ENCODE data around the gene SH3BP5.

SH3BP5 gene

DNA sequence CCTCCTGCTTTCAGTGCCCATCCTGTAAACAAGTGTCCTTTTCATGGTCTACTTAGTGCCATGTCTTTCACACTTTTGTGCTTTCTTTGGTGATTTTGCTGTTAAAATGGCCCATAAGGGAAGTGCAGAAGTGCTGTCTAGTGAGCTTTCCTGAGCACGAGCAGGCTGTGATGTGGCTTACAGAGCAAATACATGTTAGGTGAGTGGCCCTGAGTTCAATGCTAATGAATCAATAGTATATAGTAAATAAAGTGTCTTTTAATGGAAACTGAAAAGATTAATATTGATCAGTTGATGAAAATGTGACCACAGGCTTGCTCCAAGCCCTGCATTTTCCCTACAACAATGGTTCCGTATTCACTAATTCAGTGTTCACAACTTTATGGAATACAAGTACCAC lies 5.7 kb downstream of the SH3BP5 start:
- no peak for DNase-seq

DNA sequence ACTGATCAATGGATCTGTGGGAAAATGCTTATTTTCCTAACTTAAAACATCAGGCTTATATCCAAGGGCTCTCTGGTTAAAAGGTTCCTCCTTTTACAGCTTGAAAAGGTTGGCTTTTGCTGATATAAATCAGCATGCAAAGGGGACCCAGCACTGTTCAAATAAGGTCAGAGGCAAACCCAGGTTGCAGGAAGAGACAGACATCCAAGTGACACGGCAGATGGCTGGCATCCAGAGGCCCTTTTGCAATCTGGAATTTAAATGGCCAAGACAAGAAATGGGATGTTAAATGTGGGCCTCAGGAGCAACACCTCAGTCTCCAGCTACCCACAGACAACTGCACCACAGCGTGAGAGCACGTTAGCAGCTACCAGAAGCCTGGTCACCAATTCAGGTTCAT lies 6.3 kb downstream of the SH3BP5 start:
- no peak for DNase-seq

DNA sequence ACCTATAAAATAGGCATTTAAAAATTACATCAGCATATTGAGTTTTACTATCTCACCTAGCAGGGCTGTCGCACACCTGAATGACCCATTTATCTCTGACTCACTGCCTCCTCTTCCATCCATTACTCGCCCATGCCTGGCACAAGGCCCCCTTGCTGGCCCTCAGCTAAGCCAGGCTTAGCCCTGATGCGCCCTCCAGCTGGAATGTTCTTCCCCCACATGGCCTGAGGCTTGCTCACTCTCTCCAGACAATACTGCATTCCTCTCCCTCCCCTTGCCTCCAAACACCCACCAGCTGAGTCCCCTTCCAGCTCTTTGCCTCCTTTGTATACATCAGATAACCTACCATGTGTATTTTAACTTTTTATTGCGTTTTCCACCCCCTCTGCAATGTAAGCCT lies 7.2 kb downstream of the SH3BP5 start:
- DNase-seq = no peak

DNA sequence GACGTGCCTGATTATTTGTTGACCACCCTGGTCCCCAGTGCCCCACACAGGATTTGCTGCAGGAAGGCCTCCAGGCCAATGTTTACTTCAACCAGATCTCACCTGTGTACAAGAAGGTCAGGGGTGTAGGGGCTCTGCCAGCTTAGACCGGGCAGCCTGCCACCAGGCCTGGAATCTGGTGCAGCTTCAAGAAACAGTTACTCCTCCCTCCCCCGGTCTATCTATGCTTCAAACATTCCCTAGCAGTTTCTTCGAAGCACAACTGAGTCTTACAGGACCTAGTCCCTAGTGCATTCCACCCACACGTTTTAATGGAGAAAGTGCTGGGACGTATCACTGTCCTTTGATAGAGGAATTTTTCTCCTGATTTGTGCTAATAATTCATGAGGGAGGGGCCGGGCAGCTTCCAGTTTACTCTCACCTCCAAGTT lies 8.0 kb downstream of the SH3BP5 start:
- DNase-seq = peak in 1 of 58 donors; percentile 10

DNA sequence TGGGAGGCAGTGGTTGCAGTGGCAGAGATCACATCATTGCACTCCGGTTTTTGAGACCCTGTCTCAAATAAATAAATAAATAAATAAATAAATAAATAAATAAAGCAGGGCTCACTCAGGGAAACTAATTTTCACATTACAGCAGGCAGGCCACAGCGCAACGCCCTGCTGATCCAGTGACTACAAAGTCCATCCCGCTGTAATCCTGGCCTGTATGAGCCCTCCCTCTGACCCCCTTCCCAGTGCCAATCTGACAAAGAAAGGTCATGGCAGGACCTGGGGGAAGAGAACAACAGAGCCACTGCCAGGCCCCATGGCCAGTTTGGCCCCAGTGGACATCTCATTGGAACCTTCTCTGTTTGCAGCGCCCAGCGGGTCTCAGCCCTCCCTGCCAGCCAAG lies 9.3 kb downstream of the SH3BP5 start:
- DNase-seq = no peak

DNA sequence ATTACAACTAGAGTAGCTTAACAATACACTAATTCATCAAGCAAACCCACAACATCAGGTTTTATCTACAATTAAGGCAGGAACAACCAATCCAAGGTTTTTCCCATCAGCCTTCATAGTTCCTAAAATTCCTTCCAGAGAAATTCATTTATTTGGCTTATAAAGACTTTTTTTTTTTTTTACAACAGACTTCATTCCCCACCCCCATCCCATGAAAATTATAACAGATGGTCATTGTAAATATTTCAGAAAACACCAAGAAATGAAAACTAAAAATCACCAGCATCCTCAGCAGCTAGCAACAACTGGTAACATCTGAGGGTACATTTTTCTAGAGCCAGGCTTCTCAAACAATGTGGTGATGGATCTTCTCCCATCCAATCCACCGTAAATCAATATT lies 11.0 kb downstream of the SH3BP5 start:
- DNase-seq = no peak

DNA sequence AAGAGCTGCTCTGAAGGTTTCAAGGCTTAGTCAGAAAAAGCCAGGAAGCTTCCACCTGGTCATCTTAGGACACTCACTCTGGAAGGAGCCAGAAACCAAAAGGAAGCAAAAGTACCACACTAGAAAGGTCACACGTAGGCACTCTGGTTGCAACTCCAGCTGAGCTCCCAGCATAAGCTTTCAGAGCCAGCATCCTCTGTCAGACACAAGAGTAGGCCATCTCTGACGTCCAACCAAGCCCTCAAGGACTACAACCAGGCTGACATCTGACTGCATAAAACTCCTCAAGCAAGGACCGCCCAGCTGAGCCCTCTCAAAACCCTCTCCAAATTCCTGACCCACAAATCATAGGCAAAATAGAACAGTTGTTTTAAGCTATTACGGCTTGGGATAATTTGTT lies 12.8 kb downstream of the SH3BP5 start:
- no peak for DNase-seq

DNA sequence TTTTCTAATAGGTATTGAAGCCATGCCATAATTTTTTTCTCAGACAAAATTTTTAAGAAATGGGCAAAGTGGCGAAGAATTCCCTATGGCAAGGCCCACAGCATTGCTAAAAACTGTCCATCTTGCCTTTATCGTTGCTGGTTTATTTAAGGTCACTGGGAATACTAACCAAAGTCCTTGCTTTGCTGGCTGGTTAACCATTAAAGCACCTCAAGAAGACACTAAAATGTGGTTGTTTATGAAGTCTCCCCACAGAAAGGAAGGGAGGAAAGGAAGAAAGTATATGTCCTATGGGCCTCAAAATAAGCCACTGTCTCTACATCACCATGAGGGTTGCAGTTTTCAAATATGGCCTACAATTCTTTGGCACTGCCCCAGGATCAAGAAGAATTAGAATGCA lies 13.2 kb downstream of the SH3BP5 start:
- no peak for DNase-seq

DNA sequence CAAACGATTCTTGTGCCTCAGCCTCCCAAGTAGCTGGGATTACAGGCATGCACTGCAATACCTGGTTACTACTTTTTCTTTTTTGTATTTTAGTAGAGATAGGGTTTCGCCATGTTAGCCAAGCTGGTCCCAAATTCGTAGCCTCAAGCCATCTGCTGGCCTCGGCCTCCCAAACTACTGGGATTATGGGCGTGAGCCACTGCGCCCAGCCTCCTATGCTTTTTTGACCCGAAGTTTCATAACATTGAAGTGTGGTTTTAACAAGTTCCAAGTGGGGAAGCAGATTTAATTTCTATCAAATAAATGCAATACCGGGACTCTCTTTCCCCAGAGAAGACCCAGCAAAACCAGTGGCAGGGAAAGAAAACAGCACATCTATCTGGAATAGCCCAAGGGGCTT lies 13.7 kb downstream of the SH3BP5 start:
- no peak for DNase-seq

DNA sequence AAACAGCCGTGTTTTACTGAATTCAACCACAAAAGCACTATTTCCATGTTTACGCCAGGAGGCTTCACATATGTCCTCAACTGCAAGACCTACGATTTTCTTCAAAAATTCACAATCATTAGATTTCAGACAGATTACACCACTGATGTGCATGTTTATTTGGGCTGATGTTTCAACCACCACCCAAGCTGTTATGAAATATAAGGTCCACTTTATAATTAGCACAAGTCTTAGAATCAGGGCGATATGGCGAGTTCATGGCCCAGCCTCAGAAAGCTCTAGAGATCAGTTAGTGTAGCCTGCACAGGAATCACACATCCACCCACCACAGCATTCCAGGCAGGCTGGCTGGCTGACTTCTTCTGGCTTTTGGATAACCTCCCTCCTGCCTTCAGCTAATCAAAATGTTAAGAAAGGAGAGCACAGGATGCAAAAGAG lies 15.4 kb downstream of the SH3BP5 start:
- no peak for DNase-seq

DNA sequence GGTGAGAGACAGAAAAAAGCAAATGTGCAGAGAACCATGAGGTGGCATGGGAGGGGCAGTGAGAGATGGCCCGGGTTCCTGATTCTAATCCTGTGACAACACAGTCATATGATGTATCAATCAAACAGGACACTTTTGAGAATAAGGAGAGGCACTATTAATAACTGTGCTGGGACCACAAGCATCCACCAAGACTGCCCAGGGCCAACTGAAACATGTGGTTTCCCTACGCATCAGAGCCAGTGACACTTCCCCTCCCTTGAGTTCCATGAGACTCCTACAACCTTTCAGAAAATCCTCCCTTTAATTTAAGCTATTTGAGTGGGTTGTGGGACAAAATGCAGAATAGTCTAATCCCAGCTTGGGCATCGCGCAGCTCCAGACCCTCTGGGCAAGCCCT lies 17.4 kb downstream of the SH3BP5 start:
- no peak for DNase-seq

DNA sequence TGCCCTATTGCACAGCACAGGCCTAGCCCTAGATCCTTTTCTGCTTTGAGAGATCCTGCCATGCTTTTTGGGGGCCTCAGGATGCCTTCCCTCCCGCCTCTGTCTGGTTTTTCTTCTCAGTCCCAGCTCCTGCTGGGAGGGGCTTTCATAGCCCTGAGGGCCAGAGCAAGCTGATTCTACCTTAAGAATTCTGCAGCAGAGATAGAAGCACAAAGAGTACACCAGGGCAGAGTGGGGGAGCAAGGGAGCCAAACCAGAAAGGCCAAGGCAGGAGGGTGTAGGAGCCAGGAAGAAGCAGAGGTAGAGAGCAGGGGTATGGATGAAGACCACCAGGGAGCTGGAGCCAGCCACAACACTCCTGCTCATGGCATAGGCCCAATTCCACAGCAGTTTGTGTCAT lies 18.1 kb downstream of the SH3BP5 start:
- DNase-seq = no peak

DNA sequence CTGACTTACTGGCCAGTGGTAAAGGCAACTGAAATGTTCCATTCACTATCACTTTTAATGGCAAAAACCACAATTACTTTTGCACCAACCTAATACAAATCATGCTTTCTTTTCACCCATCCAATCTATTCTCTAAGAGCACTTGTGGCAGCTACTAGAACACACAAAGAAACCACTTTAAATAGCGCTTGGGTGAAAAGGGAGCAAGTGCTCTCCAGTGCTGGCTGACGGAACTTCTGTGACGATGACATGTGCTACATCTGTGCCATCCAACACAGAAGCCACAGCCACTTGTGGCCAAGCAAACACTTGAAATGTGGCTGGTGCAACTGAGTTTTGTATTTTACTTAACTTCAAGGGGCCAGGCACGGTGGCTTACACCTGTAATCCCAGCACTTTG lies 18.9 kb downstream of the SH3BP5 start:
- DNase-seq = peak in 5 of 58 donors; percentile 19 to 53 (median 28)

DNA sequence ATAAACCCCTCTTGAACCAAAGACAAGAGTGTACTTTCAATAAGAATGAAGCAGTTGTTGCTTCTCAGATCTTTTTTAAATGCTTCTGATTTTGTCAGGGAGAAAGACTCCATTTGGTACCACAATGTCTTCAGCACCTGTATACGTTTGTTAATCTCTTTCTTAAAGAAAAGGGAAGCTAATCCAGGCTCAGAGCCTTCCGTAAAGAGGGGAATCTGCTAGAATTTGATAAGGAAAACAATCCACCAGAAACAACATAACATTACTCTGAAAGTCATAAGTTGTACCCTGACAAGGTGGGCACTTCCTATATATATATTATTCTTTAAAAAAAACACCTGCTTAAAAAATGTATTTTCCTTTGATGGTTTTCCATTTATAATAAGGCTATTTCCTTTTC lies 19.8 kb downstream of the SH3BP5 start:
- no peak for DNase-seq

DNA sequence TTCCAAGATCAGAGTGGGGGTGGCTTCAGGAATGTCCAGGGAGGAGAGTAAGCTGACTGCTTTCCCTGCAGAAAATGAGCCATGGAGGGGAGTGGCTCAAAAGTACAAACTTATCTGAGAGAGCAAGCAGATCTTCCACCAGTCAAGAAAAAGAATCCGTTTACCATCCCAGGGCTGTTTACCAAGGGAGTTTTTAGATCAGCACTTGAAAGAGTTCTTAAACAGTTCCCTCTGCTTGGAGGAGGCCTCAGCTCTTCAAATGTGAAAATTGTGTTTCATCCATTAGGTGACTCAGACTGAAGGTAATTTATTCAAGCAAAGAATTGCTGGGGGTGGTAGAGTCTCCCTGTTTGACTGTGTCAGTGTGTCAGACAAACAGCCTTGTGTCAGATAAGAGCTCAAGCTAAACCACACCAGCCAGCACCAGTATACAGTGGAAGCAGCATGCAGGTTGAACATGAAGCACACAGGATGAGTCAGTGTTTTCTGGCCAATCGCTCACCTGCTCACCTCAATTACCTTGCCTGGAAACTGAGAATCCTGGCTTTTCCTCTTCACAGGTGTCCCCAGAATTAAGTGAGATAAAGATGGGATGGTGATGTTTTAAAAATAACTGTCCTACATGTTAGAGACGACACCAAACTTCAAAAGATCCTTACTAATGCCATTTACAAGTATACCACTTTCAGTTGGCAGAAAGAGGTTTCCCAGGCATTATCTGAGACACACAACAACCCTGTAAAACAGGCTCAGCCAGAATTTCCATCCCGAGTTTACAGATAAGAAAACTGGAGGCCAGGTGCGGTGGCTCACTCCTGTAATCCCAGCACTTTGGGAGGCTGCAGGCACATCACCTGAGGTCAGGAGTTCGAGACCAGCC lies 21.7 kb downstream of the SH3BP5 start:
- DNase-seq = peak in 2 of 58 donors; percentile 18 to 28

DNA sequence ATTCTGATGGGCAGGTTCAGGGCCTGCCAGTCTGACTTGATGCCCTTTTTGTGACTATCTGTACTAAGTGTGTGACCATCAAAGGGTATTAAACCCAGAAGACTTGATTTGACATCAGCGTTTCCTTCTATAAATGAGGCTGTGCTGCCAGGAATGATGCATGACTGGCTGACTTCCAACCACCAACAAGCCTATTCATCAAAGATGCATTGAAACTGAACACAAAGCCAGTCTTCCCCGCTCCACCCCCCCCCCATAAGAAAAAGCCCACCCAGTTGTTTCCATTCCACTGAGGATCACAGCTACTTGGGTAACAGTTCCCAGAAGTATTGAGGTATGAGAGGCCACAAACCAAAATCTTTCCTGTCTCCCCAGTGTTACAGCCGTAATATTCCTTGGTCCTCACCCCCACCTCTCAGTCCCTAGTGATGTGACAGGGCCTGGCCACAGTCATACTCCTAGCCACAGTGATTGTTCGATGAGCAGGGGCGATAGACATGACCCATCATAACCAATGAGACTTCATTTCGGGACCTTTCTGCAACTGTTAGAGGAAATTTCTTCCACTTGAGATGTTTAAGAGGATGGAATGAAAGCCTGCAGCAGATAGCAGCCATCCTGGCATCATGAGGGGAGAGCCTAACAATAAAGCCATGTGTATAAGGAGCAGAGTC lies 22.6 kb downstream of the SH3BP5 start:
- peak in 37 of 58 donors; percentile 13 to 81 (median 49) for DNase-seq

DNA sequence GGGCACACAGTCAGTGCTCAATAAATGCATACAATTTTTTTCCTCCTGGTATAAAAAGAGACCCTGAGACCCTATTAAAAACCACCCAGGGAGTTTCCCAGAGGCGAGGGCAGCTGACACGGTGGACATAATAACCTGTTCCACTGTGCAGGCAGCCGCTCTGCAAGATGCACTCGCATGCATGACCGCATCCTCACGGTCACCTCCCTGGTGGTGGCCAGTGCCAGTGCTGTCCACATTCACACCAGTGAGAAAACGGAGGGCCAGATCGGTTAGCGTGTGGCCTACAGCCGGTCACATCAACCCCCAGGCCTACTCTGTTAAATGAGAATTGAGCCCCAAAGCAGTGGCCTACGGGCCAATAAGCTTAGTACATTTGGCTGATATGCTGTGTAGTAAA lies 24.8 kb downstream of the SH3BP5 start:
- DNase-seq = no peak

DNA sequence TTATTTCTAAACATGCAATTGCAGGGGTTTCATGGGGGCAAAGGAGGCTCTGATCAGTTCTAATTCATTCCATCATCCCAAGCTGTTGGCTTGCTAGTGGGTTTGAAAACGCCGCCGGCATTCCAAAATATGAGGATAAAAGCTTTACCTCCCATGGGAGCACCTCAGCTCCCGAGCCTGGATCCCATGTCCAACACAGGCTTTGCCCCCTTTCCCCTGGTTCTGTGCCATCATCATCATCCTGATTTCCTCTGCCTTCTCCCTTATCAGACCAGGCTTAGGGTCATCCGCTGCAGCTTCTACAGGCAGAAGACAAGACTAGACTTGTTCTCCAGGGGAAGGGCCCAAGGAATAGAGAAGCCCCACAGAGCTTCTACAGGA lies 25.4 kb downstream of the SH3BP5 start:
- no peak for DNase-seq

DNA sequence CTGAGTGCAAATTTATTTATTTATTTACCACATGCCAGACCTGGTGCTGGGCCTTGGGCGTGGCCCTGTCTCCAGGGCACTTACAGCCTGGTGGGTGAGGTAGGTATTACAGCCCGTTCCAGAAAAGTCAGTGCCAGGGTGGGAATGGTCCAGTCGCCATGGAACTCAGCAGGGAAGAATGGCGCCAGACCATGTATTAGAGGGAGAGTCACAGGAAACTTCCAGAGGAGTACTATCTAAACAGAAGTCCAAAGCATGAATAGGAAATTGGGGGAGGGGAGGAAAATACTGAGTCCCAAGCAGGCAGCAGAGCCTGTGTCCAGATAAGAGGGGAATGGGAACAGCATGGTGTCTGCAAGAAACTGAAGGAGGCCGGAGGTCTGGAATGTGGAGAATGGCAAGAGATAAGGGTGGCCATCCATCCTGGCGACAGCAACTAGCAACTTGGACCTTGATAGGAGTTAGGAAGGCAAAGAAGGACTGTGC lies 27.0 kb downstream of the SH3BP5 start:
- no peak for DNase-seq

DNA sequence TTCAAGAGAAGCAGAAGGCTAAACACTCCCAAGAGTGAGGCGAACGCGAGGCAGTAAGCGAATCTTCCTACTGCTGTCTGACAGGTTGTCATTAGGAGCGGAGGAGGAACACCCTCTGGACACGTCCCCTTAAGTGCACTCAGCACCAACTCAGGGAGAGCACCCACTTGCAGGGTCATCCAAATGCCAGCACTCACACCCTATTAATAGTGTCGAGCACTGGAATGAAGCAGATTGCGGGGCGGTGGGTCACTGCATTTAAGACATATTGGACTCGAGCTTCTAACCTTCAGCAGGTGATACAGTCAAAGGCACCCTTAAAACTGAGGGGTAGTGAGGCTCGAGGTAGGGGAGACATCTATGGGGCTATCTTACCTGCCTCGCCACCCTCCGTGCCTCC lies 28.7 kb downstream of the SH3BP5 start:
- DNase-seq = no peak

DNA sequence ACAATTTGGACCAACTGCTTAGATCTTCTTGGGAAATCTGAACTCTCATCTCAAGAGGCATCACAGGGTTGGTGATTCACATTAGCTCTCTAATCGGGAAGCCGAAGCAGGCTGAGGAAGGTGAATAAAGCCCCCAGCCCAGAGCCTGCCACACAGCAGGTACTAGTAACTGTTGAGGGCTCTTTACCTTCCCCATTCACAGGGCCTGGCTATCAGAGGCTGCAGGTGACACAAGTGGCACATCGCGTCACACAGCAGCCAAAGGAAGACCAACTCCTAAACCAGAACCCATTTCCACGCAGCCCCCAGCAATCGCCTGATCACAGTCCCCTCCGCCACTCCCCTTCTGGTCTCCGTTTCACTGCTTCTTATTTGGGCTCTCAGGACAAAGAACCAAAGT lies 29.2 kb downstream of the SH3BP5 start:
- no peak for DNase-seq

DNA sequence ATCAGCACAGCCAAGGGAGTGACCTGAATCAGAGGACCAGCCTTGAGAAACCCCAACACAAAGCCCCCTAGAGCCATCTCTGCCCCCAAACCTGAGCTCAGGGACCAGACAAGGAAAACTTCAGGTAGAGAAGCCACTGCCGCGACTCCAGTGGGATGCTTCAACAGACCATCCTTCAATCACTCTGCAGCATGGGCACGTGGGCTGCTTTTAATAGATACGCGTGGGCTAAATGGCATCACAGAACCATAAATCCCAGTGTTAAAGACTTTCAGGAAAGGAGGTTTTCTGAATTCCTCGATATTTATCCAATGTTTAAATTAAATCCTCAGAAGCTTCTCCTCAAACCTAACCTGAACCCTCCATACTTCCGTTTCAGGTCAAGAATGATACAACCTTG lies 30.6 kb downstream of the SH3BP5 start:
- DNase-seq = no peak
